HepG2 (cell line): Measurements from ENCODE around the gene TMEM59. TPM values are rescaled to one million over a fixed set of nuclear protein-coding genes. Genes with fewer than 3 reads are reported as not detected.

ENCODE experiments used
- ATAC-seq: fragments of 200-7000 bp; cut with Tn5 transposase; 3 replicates; pipeline ENCODE4 v1.9.1; 2020; ENCODE audit warnings: mild to moderate bottlenecking, moderate library complexity
- BruUV-seq: library from RNA; stranded (reverse); fragments of 400-500 nt; replicated peaks from 2 replicates; lab custom pipeline; 2021; lab: Mats Ljungman, UMichigan
- CTCF ChIA-PET: fragments of 300-600 bp; formaldehyde crosslinking; extraction: SDS; loops from one replicate; lab custom pipeline; 2021; ENCODE audit warnings: low total read pairs, inconsistent platforms, low intra/inter-chr PET ratio; lab: Yijun Ruan, JAX
- POLR2A ChIA-PET: fragments of 350-600 bp; sonication (Branson Sonifier 250); formaldehyde crosslinking; loops from one replicate; lab custom pipeline; 2020; ENCODE audit warnings: antibody characterized with exemption, inconsistent platforms; lab: Yijun Ruan, JAX
- DNase-seq: peaks from one replicate; pipeline ENCODE4 v3.0.0-alpha.2; 2015; ENCODE audit warnings: low spot score
- FAIRE-seq: peaks from 3 replicates; lab custom pipeline; 2011; peaks lifted over from hg19 to GRCh38; lab: Jason Lieb, UNC
- H2AFZ ChIP-seq: one replicate; pipeline ENCODE4 v1.6.1; 2011; ENCODE audit warnings: low read length, inconsistent platforms
- H3K27ac ChIP-seq: fragments of 300-600 bp; 3 replicates; pipeline ENCODE4 v1.8.0; 2011; ENCODE audit warnings: mixed run types, mild to moderate bottlenecking, mixed read lengths, low read length, inconsistent platforms; ENCODE audit not compliant: insufficient read depth; ENCODE audit errors: extremely low read length
- H3K27me3 ChIP-seq, 2 experiments: fragments of 200-600 bp in 1 of 2; 2 replicates in 1 of 2; 3 replicates in 1 of 2; pipeline versions ENCODE4 v1.6.0 to v1.8.0; 2011; ENCODE audit warnings: low read length in 2 of 2, mild to moderate bottlenecking in 2 of 2, moderate library complexity in 2 of 2, inconsistent platforms in 1 of 2; ENCODE audit not compliant: insufficient read depth in 2 of 2, control insufficient read depth in 1 of 2
- H3K36me3 ChIP-seq, 2 experiments: fragments of 200-600 bp in 1 of 2; replicated peaks in 1 of 2; 2 replicates in 1 of 2; 3 replicates in 1 of 2; pipeline versions ENCODE4 v1.5.1 to v1.8.0; 2011; ENCODE audit warnings: low read length in 2 of 2, inconsistent platforms in 1 of 2; ENCODE audit not compliant: insufficient read depth in 2 of 2, control insufficient read depth in 1 of 2
- H3K4me1 ChIP-seq: 2 replicates; pipeline ENCODE4 v1.5.1; 2012; ENCODE audit warnings: low read length, inconsistent platforms; ENCODE audit not compliant: insufficient read depth
- H3K4me2 ChIP-seq: 2 replicates; pipeline ENCODE4 v1.6.0; 2011; ENCODE audit warnings: low read depth, low read length, inconsistent platforms
- H3K4me3 ChIP-seq, 3 experiments: fragments of 200-600 bp in 1 of 3; sonication (generic), shearing (Covaris generic) in 1 of 3; replicated peaks in 1 of 3; 2 replicates each; pipeline ENCODE4 v1.5.1; 2011 to 2016; ENCODE audit warnings: low read length in 3 of 3, inconsistent platforms in 2 of 3, low read depth in 2 of 3, mild to moderate bottlenecking in 2 of 3, control low read depth in 1 of 3, mixed read lengths in 1 of 3; ENCODE audit not compliant: insufficient read depth in 1 of 3
- H3K79me2 ChIP-seq: one replicate; pipeline ENCODE4 v1.6.1; 2011; ENCODE audit warnings: low read length, inconsistent platforms; ENCODE audit not compliant: insufficient read depth
- H3K9ac ChIP-seq: 2 replicates; pipeline ENCODE4 v1.6.0; 2011; ENCODE audit warnings: mild to moderate bottlenecking, low read depth, low read length, inconsistent platforms; ENCODE audit not compliant: insufficient read depth
- H3K9me3 ChIP-seq: 2 replicates; pipeline ENCODE4 v1.5.1; 2012; ENCODE audit warnings: mild to moderate bottlenecking, low read length
- H4K20me1 ChIP-seq: 2 replicates; pipeline ENCODE4 v1.6.0; 2011; ENCODE audit warnings: inconsistent platforms, mild to moderate bottlenecking, low read length, moderate library complexity; ENCODE audit not compliant: insufficient read depth
- CENPX ChIP-seq: sonication (generic); formaldehyde crosslinking; IDR thresholded peaks from 2 replicates; pipeline ENCODE4 v1.9.0; 2021; ENCODE audit warnings: mild to moderate bottlenecking, missing genetic modification reagents, moderate library complexity
- DDIT3 ChIP-seq: sonication (generic); formaldehyde crosslinking; IDR thresholded peaks from 2 replicates; pipeline ENCODE4 v1.4.0; 2020; ENCODE audit warnings: mild to moderate bottlenecking, missing genetic modification reagents
- EHMT2 ChIP-seq: fragments of 200-600 bp; sonication (generic); IDR thresholded peaks from 2 replicates; pipeline ENCODE4 v1.7.0; 2017; ENCODE audit warnings: antibody characterized with exemption, low read depth, low read length, borderline replicate concordance
- FOXM1 ChIP-seq: sonication (generic); formaldehyde crosslinking; IDR thresholded peaks from 2 replicates; pipeline ENCODE4 v1.5.0; 2020; ENCODE audit warnings: missing genetic modification reagents
- GPBP1L1 ChIP-seq: sonication (generic); formaldehyde crosslinking; IDR thresholded peaks from 2 replicates; pipeline ENCODE4 v1.5.0; 2020; ENCODE audit warnings: mild to moderate bottlenecking, missing genetic modification reagents
- JUND ChIP-seq: sonication (generic); formaldehyde crosslinking; IDR thresholded peaks from 2 replicates; pipeline ENCODE4 v1.8.0; 2022; ENCODE audit warnings: mild to moderate bottlenecking, missing genetic modification reagents
- NFRKB ChIP-seq: fragments of 450-650 bp; IDR thresholded peaks from 2 replicates; pipeline ENCODE4 v1.6.1; 2017
- POLR2A ChIP-seq, 2 experiments: IDR thresholded peaks; 2 replicates each; pipeline ENCODE4 v1.6.1; 2011; ENCODE audit warnings: low read depth in 2 of 2, low read length in 2 of 2, mild to moderate bottlenecking in 1 of 2, moderate library complexity in 1 of 2; ENCODE audit not compliant: insufficient read depth in 1 of 2
- SMAD3 ChIP-seq: sonication (generic); formaldehyde crosslinking; IDR thresholded peaks from 2 replicates; pipeline ENCODE4 v1.4.0; 2020; ENCODE audit warnings: missing genetic modification reagents
- TBP ChIP-seq: sonication (generic); formaldehyde crosslinking; IDR thresholded peaks from 2 replicates; pipeline ENCODE4 v1.5.0; 2020; ENCODE audit warnings: missing genetic modification reagents
- ZNF3 ChIP-seq: IDR thresholded peaks from 2 replicates; pipeline ENCODE4 v1.7.0; 2017; ENCODE audit warnings: inconsistent platforms
- ZNF431 ChIP-seq: sonication (generic); formaldehyde crosslinking; IDR thresholded peaks from 2 replicates; pipeline ENCODE4 v1.9.0; 2022; ENCODE audit warnings: missing genetic modification reagents, low read depth, mild to moderate bottlenecking, borderline replicate concordance
- ZNF766 ChIP-seq: sonication (generic); formaldehyde crosslinking; IDR thresholded peaks from 2 replicates; pipeline ENCODE4 v1.5.0; 2020; ENCODE audit warnings: missing genetic modification reagents, borderline replicate concordance
- ZNF790 ChIP-seq: sonication (generic); formaldehyde crosslinking; IDR thresholded peaks from 2 replicates; pipeline ENCODE4 v1.8.0; 2022; ENCODE audit warnings: missing genetic modification reagents, mild to moderate bottlenecking, borderline replicate concordance
- WGBS: methylation state at CpG from one replicate; pipeline ENCODE4 v1.1.6; 2017; ENCODE audit warnings: low lambda C conversion rate; 5-methylcytosine and 5-hydroxymethylcytosine counted together
- in situ Hi-C: cut with HindIII; loops from 2 replicates; pipeline ENCODE4 v1.10.0; 2017; ENCODE audit warnings: low pct_unique_long_range_greater_than_20kb; ENCODE audit not compliant: extremely low pct_ligation_motif_present
- intact Hi-C: fragments of 100-400 bp; cut with micrococcal nuclease; formaldehyde crosslinking; loops from one replicate; pipeline ENCODE4 v1.10.0; 2022; ENCODE audit not compliant: unreplicated experiment
- polyA plus RNA-seq, 8 experiments: library from polyadenylated mRNA; depleted of rRNA in 3 of 8; stranded (reverse) in 7 of 8; unstranded in 1 of 8; fragments of >200 nt; fragmentation: Illumina TruSeq in 4 of 8; extraction: Trizol in 4 of 8; gene quantifications; 2 replicates each; pipeline versions ENCODE4 v1.2.1 to v1.2.3, GENCODE V29; 2011 to 2016; ENCODE audit warnings: low read depth in 4 of 8, missing spikeins in 1 of 8, mixed read lengths in 1 of 8; ENCODE audit not compliant: insufficient read depth in 1 of 8
- total RNA-seq, 5 experiments: library from RNA; depleted of rRNA; stranded (reverse); fragments of >200 nt; fragmentation: Illumina TruSeq; extraction: Trizol; gene quantifications; 2 replicates each; pipeline ENCODE4 v1.2.3, GENCODE V29; 2016; ENCODE audit warnings: low read depth in 1 of 5
- TF ChIP-seq, protein P1 (sequence below): sonication (generic); formaldehyde crosslinking; IDR thresholded peaks from 2 replicates; pipeline ENCODE4 v1.8.0; 2022; ENCODE audit warnings: missing genetic modification reagents, mild to moderate bottlenecking, moderate library complexity, borderline replicate concordance

The TMEM59 gene
- total and polyA plus RNA-seq, 2 of the 13 experiments (the other 11 are each of a cell fraction or from before 2014, with no cell fraction given) = 147 to 363 TPM

DNA sequence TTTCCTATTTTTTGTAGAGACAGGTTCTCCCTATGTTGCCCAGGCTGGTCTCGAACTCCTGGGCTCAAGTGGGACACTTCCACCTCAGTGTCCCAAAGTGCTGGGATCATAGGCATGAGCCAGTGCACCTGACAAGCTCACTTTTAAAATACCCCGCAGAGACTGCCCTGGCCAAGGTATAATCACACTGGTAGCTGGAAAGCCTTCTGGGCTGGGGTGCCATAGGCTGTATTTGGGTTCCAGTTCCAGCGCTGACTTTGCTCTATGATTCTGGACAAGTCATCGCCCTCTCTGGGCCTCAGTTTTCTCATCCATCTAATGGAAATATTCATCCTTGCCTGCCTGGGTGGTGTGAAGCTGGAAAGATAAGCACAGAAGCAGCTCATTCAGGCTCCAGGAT is 45.4 kb downstream of the TMEM59 start:
- Histone ChIP-seq H3K9me3 (no peaks in the 10 kb centered on the region), H3K79me2 (no peaks in the 10 kb centered on the region), H3K9ac (no peak overlapping the region), H4K20me1 (no peaks in the 10 kb centered on the region), H3K27me3 (no peaks in the 10 kb centered on the region), H2AFZ (no peak overlapping the region), H3K4me1 (peaks cover 15% of the 10 kb centered on the region), H3K4me2 (no peak overlapping the region), H3K36me3 (no peaks in the 10 kb centered on the region), H3K4me3 (no peak overlapping the region), H3K27ac (no peak overlapping the region)
- FAIRE-seq = no peak
- 98% methylated on average over 4 of the region's 4 CpGs for WGBS
- DNase-seq = no peak
- intact Hi-C loops (no loop called here), in situ Hi-C loops (no loop called here)
- BruUV-seq = TSS peak; percentile 31
- TF ChIP-seq NFRKB (no peak), DDIT3 (no peak)
- ATAC-seq = no peak
- CTCF ChIA-PET = no interaction called here
- POLR2A ChIA-PET = no interaction called here

DNA sequence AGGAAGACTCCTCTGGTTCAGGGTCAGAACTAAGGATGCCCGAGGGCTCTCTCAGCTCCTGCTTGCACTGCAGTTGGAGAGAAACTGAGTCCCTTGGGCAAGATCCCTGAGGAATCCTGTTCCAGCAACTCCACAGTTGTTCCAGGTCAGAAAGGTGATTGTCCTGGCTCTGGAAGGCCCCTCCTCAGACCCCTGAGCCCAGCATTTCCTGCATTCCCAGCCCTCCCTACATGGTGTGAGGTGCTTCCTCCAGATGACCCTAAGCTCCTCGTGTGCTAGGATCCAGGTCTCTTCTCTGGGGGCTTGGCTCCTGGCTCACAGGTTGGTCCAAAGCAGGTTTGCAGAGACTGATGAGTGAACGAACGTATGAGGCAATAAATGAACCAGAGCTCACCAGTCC is 46.5 kb downstream of the TMEM59 start:
- Histone ChIP-seq H3K4me2 (no peak overlapping the region), H3K4me3 (no peak overlapping the region), H2AFZ (no peak overlapping the region), H3K27ac (no peak overlapping the region), H3K36me3 (no peaks in the 10 kb centered on the region), H3K9me3 (no peaks in the 10 kb centered on the region), H3K4me1 (peaks cover 22% of the 10 kb centered on the region), H3K27me3 (no peaks in the 10 kb centered on the region), H3K79me2 (no peaks in the 10 kb centered on the region), H3K9ac (no peak overlapping the region), H4K20me1 (no peaks in the 10 kb centered on the region)
- WGBS = 44% methylated on average over 4 of the region's 4 CpGs
- ChIA-PET POLR2A (no interaction called here), CTCF (no interaction called here)
- TF ChIP-seq FOXM1 (CRISPR knock-in tag) = no peak
- TF ChIP-seq JUND (CRISPR knock-in tag) = no peak
- TF ChIP-seq ZNF3 (CRISPR knock-in tag) = no peak
- no peak for TF ChIP-seq ZNF431
- no peak for TF ChIP-seq ZNF766
- no peak for TF ChIP-seq CENPX (CRISPR knock-in tag)
- no peak for TF ChIP-seq SMAD3 (CRISPR knock-in tag)
- no peak for TF ChIP-seq GPBP1L1 (CRISPR knock-in tag)
- TF ChIP-seq TBP = no peak
- no peak for TF ChIP-seq POLR2A (IDR thresholded peaks at IDR 0.05; ENCODE audit: insufficient read depth in 1 of 2, low read depth in 2 of 2, low read length in 2 of 2)
- TF ChIP-seq, protein P1, sequence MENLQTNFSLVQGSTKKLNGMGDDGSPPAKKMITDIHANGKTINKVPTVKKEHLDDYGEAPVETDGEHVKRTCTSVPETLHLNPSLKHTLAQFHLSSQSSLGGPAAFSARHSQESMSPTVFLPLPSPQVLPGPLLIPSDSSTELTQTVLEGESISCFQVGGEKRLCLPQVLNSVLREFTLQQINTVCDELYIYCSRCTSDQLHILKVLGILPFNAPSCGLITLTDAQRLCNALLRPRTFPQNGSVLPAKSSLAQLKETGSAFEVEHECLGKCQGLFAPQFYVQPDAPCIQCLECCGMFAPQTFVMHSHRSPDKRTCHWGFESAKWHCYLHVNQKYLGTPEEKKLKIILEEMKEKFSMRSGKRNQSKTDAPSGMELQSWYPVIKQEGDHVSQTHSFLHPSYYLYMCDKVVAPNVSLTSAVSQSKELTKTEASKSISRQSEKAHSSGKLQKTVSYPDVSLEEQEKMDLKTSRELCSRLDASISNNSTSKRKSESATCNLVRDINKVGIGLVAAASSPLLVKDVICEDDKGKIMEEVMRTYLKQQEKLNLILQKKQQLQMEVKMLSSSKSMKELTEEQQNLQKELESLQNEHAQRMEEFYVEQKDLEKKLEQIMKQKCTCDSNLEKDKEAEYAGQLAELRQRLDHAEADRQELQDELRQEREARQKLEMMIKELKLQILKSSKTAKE (CRISPR knock-in tag) = no peak
- TF ChIP-seq EHMT2 = no peak
- no peak for TF ChIP-seq ZNF790 (CRISPR knock-in tag)
- intact Hi-C loops (no loop called here), in situ Hi-C loops (no loop called here)
- no peak for FAIRE-seq
- DNase-seq = no peak
- ATAC-seq = no peak
- no TSS peak for BruUV-seq
